HuH-7 (cell line): ENCODE data around the gene POGZ.
A peak's percentile ranks its signal among the peaks of the same experiment; 100 is the strongest.
"Not testable (repeated sequence)": the region's sequence is repeated elsewhere in the genome, so short reads cannot be mapped to it uniquely, and the experiment has no call there.

Source experiments
- DNase-seq: peaks from one replicate; pipeline ENCODE4 v3.0.0; 2011; ENCODE audit warnings: low spot score

The POGZ gene

DNA sequence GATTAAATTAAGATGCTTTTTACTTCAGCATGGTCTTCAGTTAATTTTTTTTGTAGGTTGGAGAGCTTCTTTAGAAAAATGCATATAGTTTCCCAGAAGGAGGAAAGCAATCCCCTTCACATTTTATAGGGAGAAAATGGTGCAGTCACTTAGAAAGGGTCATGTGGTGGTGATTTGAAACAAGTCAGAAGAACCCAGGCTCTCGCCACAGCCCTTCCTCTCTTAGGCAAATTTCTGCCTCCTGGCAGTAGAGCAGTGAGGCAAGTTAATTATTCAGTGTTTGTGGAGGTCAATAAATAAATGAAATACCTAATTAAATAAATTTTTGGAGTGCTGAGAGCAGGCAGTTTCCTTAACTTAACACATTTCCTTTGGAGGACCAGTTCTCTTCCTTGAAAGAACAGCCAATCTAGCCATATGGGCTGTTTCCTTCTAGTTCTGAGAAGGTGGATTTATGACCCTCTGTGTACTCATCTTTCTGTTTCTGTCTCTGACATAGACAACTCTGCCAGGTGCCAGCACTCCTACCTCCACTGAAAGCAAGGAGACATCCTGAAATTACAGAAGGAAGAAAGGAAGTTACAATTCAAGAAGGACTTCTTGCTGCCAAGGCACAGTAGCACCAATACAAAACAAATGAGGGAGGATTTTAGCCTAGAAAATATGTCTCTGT is 19.0 kb upstream of the POGZ start:
- DNase-seq = no peak

DNA sequence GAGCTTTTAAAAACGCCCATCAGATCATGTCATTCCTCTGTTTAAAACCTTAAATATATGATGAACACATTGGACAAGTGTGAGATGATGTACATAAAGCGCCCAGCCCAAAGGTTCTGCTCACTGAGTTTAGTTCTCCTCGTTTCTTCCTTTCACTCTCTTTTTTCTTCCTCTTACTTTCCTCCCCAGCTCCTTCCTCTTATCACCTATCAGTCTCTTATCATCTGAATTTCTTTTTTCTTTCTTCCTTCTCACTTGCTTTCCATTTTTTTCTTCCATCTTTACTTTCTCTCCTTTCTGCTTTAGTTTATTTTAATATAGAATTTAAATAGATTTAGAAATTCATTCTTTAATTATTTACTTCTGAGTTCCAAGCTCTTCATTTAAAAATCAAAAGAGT is 17.8 kb upstream of the POGZ start:
- no peak for DNase-seq

DNA sequence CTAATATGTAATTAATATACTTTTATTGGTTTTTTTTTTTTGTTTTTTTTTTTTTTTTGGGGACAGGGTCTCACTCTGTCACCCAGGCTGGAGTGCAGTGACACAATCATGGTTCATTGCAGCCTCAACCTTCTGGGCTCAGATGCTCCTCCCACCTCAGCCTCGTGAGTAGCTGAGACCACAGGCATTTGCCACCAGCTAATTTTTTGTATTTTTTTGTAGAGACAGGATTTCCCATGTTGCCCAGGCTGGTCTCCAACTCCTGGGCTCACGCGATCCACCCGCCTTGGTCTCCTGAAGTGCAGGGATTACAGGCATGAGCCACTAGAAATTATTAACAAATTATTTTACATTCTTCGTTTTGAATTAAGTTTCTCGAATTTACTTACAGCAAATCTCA is 16.8 kb upstream of the POGZ start:
- DNase-seq = no peak

DNA sequence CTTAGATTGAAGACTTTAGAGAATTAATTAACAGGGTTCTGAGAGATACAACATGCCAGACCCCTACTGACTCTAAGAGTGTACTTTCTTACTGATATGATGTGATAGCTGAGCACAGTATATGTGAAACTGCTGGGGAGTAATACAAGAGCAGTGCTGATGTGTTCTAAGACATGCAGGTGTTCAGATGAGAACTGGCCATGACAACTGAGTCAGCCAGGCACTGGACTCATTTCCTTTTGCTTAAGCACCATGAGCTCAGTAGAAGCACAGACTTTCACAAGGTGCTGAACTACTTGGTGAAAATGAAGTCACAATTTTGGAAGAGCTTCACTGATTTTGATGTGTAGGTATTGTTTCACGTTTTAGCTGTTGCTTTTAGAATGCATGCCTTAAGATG is 15.9 kb upstream of the POGZ start:
- no peak for DNase-seq

DNA sequence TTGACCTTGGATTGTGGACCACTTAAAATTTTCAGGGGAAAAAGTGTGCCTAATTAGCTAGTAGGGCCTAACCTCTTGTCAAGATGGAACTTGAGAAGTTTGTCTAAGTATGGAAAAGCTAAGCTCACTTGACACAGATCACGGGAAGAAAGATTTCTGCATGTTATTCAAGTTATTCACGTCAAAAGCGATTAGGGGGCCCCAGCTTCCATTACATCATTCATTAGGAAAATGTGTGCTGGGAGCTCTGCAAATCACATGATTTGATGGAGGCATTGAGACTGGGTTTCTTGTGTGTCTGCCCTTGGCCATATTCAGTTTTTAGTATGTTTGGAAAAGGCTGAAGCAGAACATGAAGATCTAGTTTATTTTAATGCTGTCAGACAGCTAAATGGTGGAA is 15.5 kb upstream of the POGZ start:
- no peak for DNase-seq

DNA sequence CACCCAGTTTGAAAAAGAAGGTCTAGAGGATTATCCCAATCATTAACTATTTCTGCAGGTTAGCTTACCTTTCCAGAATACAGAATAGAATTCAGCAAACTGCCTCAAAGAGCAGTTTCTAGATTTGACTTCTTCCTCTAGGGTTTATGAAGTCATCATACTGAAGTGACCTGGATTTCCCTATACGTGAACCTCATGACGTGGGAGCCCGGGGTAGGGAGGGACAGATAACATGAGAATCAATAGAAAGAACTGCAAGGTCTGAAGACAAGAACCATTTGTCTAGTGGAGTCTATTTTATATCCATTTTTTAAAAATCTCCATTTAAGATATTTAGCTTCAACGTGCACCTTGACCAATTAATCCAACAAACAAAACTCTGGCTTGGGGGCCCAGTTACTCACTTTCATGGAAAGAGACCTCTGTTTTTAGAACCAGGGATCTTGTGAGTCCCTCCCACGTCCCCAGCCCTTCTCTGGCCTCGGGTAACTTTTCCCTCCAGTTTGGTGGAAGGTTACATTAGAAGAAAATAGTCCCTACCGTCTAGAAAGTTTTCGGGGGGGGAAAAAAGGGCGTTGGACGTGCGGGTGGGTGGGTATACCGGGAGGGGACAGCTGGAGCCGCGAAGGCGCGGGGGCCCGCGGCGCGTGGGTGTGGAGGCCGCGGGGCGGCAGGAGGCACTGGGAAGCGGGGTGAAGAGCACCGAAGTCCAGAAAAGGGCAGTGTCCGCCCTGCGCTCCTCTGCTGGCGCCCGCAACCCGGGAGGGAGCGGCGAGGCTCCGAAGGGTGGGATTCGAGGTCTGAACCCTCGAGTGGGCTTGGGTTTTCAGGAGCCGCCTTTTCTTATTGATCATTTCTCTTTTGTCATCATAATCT is 13.8 kb upstream of the POGZ start:
- DNase-seq = peak; percentile 64

DNA sequence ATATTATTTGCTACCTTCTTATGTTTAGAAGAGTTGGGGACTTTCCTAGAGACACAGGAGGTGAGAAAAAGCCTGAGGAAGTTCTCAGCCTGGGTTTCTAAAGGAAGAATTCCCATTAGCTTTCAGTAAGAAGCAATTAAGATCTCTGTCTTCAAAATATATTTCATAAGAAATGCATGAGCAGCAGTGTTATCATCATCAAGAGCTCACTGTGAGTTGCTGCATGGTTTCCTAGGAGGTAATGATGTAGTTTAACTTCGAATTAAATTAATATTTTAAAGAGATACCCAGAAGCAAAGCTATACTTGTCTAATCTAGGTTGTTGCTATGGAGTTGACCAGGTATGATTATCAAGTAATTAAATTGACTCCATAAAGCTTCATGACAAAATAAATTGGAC is 5.7 kb upstream of the POGZ start:
- no peak for DNase-seq

DNA sequence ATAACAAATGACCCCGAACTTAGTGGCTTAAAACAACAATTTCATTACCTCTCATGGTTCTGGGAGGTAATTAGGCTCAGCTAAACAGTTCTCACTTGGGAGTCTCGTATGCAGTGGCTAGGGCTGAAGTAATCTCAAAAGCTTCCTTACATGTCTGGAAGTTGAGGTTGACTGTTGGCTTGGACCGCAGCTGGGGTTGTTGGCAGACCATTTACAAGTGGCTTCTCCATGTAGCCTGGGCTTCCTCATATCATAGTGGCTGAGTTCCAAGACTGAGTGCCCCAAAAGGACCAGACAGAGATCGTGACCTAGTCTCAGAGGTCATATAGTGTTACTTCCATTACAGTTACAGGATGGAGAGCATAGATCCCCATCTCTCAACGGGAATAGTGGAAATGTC is 2.4 kb upstream of the POGZ start:
- DNase-seq = no peak

DNA sequence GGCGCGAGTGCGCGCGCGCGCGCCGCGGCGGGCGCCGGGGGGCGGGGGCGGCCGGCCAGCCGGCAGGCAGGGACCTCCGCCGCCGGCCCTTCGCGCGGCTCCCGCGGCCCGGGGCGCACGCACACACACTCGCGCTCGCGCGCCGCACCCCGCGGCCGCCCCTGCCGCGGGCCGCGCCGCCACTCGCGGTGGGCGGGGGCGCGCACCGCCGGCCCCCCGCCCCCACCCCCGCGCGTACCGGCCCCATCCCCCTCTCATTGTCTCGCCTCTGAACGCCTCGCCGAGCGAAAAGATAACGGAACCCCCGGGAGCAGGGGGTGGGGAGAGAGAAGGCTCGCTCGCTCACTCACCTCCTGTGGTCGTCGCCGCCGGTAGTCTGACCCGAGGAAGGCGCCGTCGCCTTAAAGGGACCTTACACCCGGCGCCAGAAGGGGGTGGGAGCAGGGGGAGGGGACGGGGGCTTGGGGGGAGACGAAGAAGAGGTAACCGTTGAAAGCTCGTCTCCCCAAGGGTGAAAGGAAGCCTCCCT is 428 bp downstream of the POGZ start:
- DNase-seq = peak; percentile 59

DNA sequence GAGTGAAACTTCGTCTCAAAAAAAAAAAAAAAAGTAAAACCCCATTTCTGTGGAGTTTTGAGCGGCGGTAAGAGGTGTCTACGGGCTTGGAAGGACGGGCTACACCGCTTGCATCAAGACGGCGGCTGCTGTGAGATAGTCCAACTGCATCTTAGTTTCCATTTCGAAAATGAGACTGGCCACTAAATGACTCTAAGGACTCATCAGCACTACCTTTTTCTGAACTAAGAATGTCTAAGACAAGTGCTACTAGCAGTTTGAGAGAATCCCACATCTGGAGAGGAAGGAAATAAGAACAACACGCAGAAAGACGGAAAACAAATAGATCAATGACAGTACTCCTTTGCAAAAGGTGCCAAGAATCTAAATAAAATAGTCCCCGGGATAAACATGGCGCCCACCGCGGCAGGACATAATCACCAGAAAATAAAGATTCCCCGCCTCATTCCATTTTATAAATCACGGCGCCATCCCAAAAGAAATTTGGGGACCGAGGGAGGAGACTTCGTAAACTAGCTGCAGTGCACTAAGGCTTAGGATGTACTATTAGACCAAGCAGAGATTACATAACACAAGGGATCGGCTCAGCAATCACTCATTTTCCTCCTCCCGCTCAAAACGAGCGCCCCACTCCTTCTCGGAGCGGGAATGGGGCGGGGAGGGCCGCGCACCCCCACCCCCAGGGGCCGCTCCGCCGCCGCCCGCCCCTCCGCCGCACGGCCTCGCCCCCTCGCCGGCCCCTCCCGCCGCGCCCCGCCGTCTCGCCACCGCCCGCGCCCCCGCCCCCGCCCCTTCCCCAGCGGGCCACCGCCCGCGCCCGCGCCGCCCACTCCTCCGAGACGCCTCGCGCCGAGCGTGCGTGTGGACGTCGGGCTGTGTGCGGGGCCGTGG is 1.1 kb downstream of the POGZ start:
- DNase-seq = peak; percentile 52

DNA sequence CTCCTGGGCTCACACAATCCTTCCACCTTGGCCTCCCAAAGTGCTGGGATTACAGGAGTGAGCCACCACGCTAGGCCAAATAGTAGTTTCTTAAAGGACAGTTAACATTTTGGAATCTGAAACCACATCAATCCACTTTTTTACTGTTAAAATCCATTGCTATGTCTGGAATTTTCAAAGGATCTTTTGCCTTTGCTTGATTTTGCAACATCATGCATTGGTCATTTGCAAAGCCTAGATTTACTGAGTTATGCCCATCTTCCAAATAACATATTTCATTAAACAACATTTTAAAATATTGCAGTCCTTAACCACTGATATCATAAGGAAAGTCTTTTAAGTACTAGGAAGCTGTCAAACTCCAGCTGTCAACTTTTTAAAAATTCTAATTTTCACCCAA is 3.3 kb downstream of the POGZ start:
- DNase-seq = no peak

DNA sequence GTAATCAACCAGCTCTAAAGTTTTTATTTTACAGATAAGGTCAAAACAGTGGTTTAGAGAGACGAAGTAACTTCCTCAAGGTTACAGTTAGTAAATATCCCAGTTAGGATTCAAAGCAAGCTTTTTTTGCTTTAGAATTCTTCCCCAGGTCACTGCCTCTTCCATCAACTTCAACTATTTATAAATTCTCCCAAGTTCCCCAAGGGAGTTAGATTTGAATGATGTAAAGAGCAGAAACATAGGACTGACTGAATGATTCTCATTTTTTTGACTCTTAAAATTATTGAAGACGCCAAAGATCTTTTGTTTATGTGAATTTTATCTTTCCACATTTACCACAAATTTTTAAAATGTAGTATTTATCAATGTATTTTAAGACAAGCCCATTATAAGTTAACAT is 4.1 kb downstream of the POGZ start:
- no peak for DNase-seq

DNA sequence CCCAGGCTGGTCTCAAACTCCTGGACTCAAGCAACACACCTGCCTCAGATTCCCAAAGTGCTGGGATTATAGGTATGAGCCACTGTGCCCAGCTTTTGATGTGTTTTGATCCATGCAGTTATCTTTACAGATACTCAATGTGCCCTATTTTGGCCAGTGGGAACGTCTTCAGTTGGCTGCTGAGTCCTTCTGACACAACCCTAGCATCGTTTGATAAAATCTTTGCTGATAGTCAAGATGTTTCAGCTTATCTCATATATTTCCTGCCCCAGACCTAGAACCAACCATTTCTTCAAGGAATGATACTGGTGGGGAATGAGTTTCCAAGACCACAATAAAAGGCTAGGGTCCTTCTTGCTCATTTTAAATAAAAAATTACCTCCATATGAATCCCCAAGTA is 11.6 kb downstream of the POGZ start:
- DNase-seq = no peak

DNA sequence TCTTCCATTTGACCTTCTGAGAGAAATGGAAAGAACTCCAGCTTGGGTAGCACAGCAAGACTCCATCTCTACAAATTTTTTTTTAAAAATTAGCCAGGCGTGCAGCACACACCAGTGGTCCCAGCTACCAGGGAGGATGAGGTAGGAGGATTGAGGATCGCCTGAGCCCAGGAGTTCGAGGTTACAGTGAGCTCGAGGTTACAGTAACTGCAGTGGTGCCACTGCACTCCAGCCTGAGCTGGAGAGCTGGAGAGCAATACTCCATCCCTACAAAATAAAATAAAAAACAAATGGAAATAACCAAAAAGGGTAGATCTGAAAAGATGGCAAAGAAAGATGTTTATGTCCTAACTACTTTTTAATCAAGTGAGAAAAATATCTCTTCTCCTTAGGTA is 14.5 kb downstream of the POGZ start:
- DNase-seq = no peak

DNA sequence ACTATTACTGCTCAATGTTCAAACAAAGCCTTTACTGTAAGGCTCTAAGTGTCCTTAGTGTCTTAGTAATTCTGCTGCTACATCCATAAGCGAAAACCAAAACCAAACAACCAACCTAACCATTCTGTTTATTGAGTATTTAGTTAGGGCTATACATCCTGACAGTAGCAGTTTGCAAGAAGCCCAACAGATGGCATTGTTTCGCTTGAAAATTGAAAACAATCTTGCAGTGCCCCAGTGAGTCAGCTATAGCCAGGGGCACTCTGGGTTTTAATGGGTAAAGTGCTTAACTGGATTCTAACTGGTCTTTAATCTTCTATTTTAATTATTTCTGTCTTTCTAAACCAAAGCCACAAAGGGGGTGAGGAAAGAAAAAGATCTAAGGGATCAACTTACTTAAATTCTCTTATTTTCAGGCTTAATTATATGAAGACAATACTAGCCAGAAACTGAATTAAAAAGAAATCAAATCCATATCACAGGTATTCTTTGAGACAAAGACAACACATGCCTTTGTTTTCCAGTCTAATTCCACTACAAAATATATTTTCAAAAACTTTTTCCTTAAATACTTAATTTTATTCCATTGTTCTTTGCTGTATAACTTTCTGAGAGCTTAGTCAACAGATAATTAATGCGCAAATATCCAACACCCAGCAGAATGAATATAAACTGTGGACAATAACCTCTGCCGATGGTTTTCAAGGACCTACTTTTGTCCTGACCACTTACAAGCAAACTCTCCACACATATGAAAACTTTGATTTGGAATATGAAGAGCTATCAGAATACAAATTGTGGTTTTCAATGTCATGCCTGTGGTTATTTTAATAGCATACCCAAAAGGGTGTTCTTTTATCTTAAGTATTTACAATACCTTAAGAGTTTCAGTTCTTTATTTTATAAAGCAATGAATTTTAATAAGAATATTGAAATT is 15.2 kb downstream of the POGZ start:
- DNase-seq = peak; percentile 42

DNA sequence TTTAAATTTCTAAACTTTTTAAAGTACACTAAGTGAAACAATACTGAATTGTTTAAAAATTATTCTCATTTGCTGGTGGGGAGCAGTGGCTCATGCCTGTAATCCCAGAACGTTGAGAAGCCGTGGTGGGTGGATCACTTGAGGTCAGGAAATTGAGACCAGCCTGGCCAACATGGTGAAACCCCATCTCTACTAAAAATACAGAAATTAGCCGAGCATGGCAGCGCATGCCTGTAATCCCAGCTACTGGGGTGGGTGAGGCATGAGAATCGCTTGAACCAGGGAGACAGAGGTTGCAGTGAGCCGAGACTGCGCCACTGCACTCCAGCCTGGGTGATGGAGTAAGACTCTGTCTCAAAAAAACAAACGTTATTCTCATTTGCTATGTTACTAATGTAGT is 21.9 kb downstream of the POGZ start:
- not testable (repeated sequence) for DNase-seq

DNA sequence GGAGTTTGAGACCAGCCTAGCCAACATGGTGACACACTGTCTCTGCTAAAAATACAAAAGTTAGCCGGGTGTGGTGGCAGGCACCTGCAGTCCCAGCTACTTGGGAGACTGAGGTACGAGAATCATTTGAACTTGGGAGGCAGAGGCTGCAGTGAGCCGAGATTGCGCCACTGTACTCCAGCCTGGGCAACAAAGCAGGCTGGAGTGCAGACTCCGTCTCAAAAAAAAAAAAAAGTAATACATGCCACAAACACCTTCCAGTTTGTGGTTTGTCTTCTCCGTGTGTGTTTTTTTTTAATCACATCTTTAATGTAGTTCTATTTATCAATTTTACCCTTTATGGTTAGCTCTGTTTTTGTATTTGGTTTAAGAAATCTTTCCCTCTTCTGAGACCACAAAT is 22.3 kb downstream of the POGZ start:
- no peak for DNase-seq

DNA sequence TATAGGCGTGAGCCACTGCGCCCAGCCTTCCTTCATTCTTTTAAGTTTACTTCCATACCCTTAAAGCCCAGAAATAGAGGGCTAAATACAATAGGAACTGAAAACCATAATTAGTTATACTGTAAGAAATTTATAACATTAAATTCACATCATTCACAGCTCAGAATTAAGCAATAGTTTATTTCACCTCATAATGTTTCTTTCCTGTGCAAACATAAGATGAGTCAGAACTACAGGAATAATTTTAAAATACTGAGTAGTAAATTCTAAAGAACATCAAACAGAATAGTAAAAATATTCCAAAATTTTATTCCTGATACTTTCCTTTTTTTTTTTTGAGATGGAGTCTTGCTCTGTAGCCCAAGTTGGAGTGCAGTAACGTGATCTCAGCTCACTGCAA is 24.1 kb downstream of the POGZ start:
- no peak for DNase-seq

DNA sequence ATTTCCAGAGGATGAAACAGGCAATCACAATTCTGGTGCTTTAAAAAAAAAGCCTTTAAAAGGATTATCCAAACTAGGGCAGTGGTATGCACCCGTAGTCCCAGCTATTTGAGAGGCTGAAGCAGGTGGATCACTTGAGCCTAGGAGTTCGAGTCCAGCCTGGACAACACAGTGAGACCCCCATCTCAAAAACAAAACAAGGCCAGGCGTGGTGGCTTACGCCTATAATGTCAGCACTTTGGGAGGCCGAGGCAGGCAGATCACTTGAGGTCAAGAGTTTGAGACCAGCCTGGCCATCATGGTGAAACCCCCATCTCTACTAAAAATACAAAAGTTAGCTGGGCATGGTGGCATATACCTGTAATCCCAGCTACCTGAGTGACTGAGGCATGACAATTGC is 25.5 kb downstream of the POGZ start:
- not testable (repeated sequence) for DNase-seq

DNA sequence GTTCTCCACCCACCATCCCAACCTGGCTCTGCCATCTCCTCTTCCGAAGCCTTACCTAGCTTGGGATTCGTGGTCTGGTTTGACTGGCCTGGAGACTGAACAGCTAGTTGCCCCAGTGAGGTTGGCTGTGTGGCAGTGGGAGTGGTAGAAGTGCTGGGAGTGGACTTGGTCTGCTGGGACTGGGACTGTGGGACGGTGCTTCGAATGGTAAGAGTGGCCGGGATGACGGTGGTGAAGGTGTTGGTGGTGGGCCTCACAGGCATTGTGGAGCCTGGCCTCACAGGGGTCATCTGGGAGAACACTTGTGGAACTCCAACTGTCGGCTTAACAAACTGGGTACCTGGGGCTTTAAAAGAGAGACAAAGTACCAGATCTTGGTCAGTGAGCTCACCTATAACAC is 31.2 kb downstream of the POGZ start:
- DNase-seq = no peak

DNA sequence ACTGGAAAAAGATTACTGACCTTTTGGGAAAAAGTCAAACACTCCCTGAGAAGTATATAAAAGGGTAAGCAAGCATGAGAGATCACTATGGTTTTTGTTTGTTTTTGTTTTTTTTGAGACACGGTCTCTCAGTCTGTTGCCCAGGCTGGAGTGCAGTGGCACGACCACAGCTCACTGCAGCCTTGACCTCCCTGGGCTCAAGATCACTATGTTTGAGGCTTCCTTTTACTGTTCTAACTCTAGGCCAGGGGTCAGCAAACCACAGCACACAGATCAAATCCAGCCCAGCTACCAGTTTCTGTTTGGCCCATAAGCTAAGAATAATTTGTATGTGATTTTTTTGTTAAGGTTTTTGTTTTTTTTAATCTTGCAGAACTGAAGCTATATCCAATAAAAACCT is 34.2 kb downstream of the POGZ start:
- DNase-seq = no peak
